Stimulated activated CD8-positive, alpha-beta memory T cell treated with anti-CD3 and anti-CD28 coated beads, Interleukin-4, amount 100 ng/mL, for 1 hour (primary cell): ENCODE measurements around the gene SPIN1.

Source experiments
- DNase-seq, 2 donors: peaks; one replicate each; pipeline ENCODE4 v3.0.0-alpha.2; 2020; ENCODE audit warnings: low read depth in 2 of 2, low spot score in 1 of 2

Gene SPIN1

GRCh38 chr9:88494983-88495721, 106.9 kb downstream of the SPIN1 start:
- DNase-seq = no peak

GRCh38 chr9:88497224-88497623, 109.0 kb downstream of the SPIN1 start:
- DNase-seq = no peak

- no peak for DNase-seq
Observed at GRCh38 chr9:88498880-88499279, 110.6 kb downstream of the SPIN1 start.

- no peak for DNase-seq
Observed at GRCh38 chr9:88501086-88501485, 112.8 kb downstream of the SPIN1 start.

GRCh38 chr9:88502552-88503034, 114.3 kb downstream of the SPIN1 start:
- DNase-seq = no peak

GRCh38 chr9:88503081-88503844, 115.0 kb downstream of the SPIN1 start:
- no peak for DNase-seq

GRCh38 chr9:88503845-88504764, 115.9 kb downstream of the SPIN1 start:
- no peak for DNase-seq

GRCh38 chr9:88508326-88508725, 120.1 kb downstream of the SPIN1 start:
- DNase-seq = no peak

- no peak for DNase-seq
Observed at GRCh38 chr9:88511906-88512305, 123.7 kb downstream of the SPIN1 start.

- no peak for DNase-seq
Observed at GRCh38 chr9:88514247-88514646, 126.0 kb downstream of the SPIN1 start.

GRCh38 chr9:88521308-88521707, 133.1 kb downstream of the SPIN1 start:
- no peak for DNase-seq

GRCh38 chr9:88522360-88522759, 134.1 kb downstream of the SPIN1 start:
- no peak for DNase-seq

- DNase-seq = no peak
Observed at GRCh38 chr9:88523056-88523455, 134.8 kb downstream of the SPIN1 start.

GRCh38 chr9:88524911-88525310, 136.7 kb downstream of the SPIN1 start:
- DNase-seq = no peak

GRCh38 chr9:88527618-88528017, 139.4 kb downstream of the SPIN1 start:
- no peak for DNase-seq
